ENCODE results near the gene FOXD1.
A peak's percentile ranks its signal among the peaks of the same experiment; 100 is the strongest.

GRCh38 chr5:73448463-73449136, at the start of gene FOXD1:
- TF ChIP-seq CTCF (conservative IDR thresholded peaks at IDR 0.05; ENCODE audit: low read depth, low read length) (0 out of 2 replicates have a peak, but pooled peaks have one; percentile 1), RCOR1 (IDR thresholded peaks at IDR 0.05; ENCODE audit: insufficient replicate concordance, low read length) (no peak)

Data from IMR-90 (cell line).